ENCODE data around the gene NAALADL2. TPM values are rescaled to one million over a fixed set of nuclear protein-coding genes. Genes with fewer than 3 reads are reported as not detected.

NAALADL2 gene
- total RNA-seq, 1 donor: 54.5 TPM

- TF ChIP-seq CTCF (IDR thresholded peaks at IDR 0.05; ENCODE audit: insufficient read depth, low read length): no peak
- H3K4me3 ChIP-seq (ENCODE audit: low read depth, low read length): no peak overlapping the region
- no peak for DNase-seq (ENCODE audit: low read depth)
Observed at GRCh38 chr3:175839366-175840005, 980.4 kb downstream of the NAALADL2 start.

GRCh38 chr3:175851541-175851940 is 992.4 kb downstream of the NAALADL2 start:
- TF ChIP-seq CTCF (IDR thresholded peaks at IDR 0.05; ENCODE audit: insufficient read depth, low read length): no peak
- no peak for DNase-seq (ENCODE audit: low read depth)
- no peak overlapping the region for H3K4me3 ChIP-seq (ENCODE audit: low read depth, low read length)

GRCh38 chr3:175852560-175852959 is 993.4 kb downstream of the NAALADL2 start:
- H3K4me3 ChIP-seq (ENCODE audit: low read depth, low read length): no peak overlapping the region
- DNase-seq (ENCODE audit: low read depth): no peak
- no peak for TF ChIP-seq CTCF (IDR thresholded peaks at IDR 0.05; ENCODE audit: insufficient read depth, low read length)

GRCh38 chr3:175857666-175858270 is 998.6 kb downstream of the NAALADL2 start:
- no peak for TF ChIP-seq CTCF (IDR thresholded peaks at IDR 0.05; ENCODE audit: insufficient read depth, low read length)
- no peak for DNase-seq (ENCODE audit: low read depth)
- H3K4me3 ChIP-seq (ENCODE audit: low read depth, low read length): no peak overlapping the region

Small RNA genes within 50 kb of the gene (small RNA-seq; reads per million reads assigned to genes)
- gene MIR4789 (not detected), gene RNU4-91P (not detected), gene RNU6-1233P (not detected), gene RNU6-1317P (not detected)

Measured in fibroblast of the aortic adventitia (primary cell).